Muscle of leg (tissue), 11 donors: ENCODE data around the gene ACBD6. TPM values are rescaled to one million over a fixed set of nuclear protein-coding genes. Genes with fewer than 3 reads are reported as not detected.

Experiments
- DNase-seq: peaks from one replicate; pipeline ENCODE4 v3.0.0; 2013
- H3K27ac ChIP-seq: one replicate; pipeline ENCODE4 v1.5.1; 2013; ENCODE audit warnings: mild to moderate bottlenecking, low read length, control low read depth
- H3K27me3 ChIP-seq: one replicate; pipeline ENCODE4 v1.6.1; 2013; ENCODE audit warnings: low read length; ENCODE audit not compliant: control insufficient read depth, insufficient read depth
- H3K36me3 ChIP-seq: one replicate; pipeline ENCODE4 v1.6.1; 2013; ENCODE audit warnings: low read length; ENCODE audit not compliant: control insufficient read depth, insufficient read depth
- H3K4me1 ChIP-seq: one replicate; pipeline ENCODE4 v1.6.1; 2013; ENCODE audit warnings: low read length; ENCODE audit not compliant: control insufficient read depth, insufficient read depth
- H3K4me3 ChIP-seq: one replicate; pipeline ENCODE4 v1.5.1; 2013; ENCODE audit warnings: low read length, control low read depth
- H3K9me3 ChIP-seq: replicated peaks from 2 replicates; pipeline ENCODE4 v1.6.1; 2013; ENCODE audit warnings: low read depth, low read length; ENCODE audit not compliant: control insufficient read depth
- WGBS: methylation state at CpG from one replicate; pipeline ENCODE4 v1.1.5; 2013; ENCODE audit warnings: missing lambda C conversion rate; ENCODE audit not compliant: insufficient coverage; 5-methylcytosine and 5-hydroxymethylcytosine counted together
- polyA plus RNA-seq, 8 donors: library from polyadenylated mRNA; unstranded; fragments of 120-200 nt; gene quantifications; one replicate each; pipeline versions ENCODE4 v1.2.1 to v1.2.3, GENCODE V29; 2013; ENCODE audit warnings: inconsistent platforms in 1 of 8, low replicate concordance in 1 of 8; ENCODE audit not compliant: insufficient read length in 8 of 8, insufficient read depth in 1 of 8
- total RNA-seq: library from RNA; stranded (reverse); fragments of 120-200 nt; gene quantifications from one replicate; pipeline ENCODE4 v1.2.4, GENCODE V29; 2013

ACBD6 gene
- total and polyA plus RNA-seq, 9 donors, result 43.8 to 53.6 (median 50.0) TPM

GRCh38 chr1:180247580-180247979, 254.8 kb downstream of the ACBD6 start:
- Histone ChIP-seq H3K36me3 (no peaks in the 10 kb centered on the region), H3K4me1 (peaks cover 6% of the 10 kb centered on the region), H3K4me3 (no peak overlapping the region), H3K27me3 (peaks cover 35% of the 10 kb centered on the region), H3K27ac (no peak overlapping the region), H3K9me3 (no peaks in the 10 kb centered on the region)
- no peak for DNase-seq
- 55% methylated on average over 3 of the region's 4 CpGs for WGBS

- Histone ChIP-seq H3K4me3 (no peak overlapping the region), H3K36me3 (no peaks in the 10 kb centered on the region), H3K9me3 (no peaks in the 10 kb centered on the region), H3K27me3 (peaks cover 38% of the 10 kb centered on the region), H3K27ac (no peak overlapping the region), H3K4me1 (peaks cover 6% of the 10 kb centered on the region)
- 60% methylated on average over 2 of the region's 3 CpGs for whole genome bisulfite sequencing
- DNase-seq, result no peak
Observed at GRCh38 chr1:180247061-180247460, 255.3 kb downstream of the ACBD6 start.

- Histone ChIP-seq H3K9me3 (no peaks in the 10 kb centered on the region), H3K4me3 (no peak overlapping the region), H3K27ac (no peak overlapping the region), H3K36me3 (no peaks in the 10 kb centered on the region), H3K4me1 (peaks cover 6% of the 10 kb centered on the region), H3K27me3 (peaks cover 40% of the 10 kb centered on the region)
- WGBS, result 81% methylated on average over 4 of the region's 5 CpGs
- DNase-seq, result no peak
Observed at GRCh38 chr1:180246579-180246978, 255.8 kb downstream of the ACBD6 start.

DNA sequence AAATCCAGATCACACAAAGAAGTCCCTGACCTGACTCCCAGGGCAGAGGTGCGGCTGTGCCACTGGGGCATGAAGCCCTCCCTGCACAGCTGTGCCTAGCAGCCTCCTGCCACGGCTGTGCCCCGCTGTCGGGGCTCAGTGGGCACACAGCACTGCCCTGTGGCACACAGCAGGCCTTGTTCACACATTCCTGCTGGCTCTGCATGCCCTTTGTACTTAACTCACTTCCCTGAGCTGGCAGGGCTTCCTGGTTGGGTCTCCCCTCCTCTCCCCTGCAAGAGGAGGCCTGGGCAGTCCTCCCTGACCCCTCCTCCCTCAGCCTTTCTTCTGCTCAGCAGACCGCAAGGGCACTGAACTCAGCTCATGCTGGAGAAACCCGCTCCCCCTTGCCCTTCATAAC, 257.5 kb downstream of the ACBD6 start:
- H3K27ac ChIP-seq, result no peak overlapping the region
- H3K4me1 ChIP-seq, result peaks cover 3% of the 10 kb centered on the region
- WGBS, result 72% methylated on average over 6 of the region's 6 CpGs
- no peak for DNase-seq
- H3K27me3 ChIP-seq, result peaks cover 52% of the 10 kb centered on the region
- no peak overlapping the region for H3K4me3 ChIP-seq
- no peaks in the 10 kb centered on the region for H3K36me3 ChIP-seq
- no peaks in the 10 kb centered on the region for H3K9me3 ChIP-seq

GRCh38 chr1:180243517-180244221, 258.7 kb downstream of the ACBD6 start:
- no peaks in the 10 kb centered on the region for H3K4me1 ChIP-seq
- H3K4me3 ChIP-seq, result no peak overlapping the region
- H3K36me3 ChIP-seq, result no peaks in the 10 kb centered on the region
- no peak overlapping the region for H3K27ac ChIP-seq
- H3K9me3 ChIP-seq, result no peaks in the 10 kb centered on the region
- H3K27me3 ChIP-seq, result peaks cover 60% of the 10 kb centered on the region
- 88% methylated on average over 5 of the region's 11 CpGs for WGBS
- no peak for DNase-seq

GRCh38 chr1:180241716-180242544, 260.4 kb downstream of the ACBD6 start:
- no peaks in the 10 kb centered on the region for H3K9me3 ChIP-seq
- no peak overlapping the region for H3K27ac ChIP-seq
- no peak for DNase-seq
- H3K4me3 ChIP-seq, result no peak overlapping the region
- 75% methylated on average over 7 of the region's 8 CpGs for WGBS
- peaks cover 63% of the 10 kb centered on the region for H3K27me3 ChIP-seq
- no peaks in the 10 kb centered on the region for H3K4me1 ChIP-seq
- no peaks in the 10 kb centered on the region for H3K36me3 ChIP-seq

DNA sequence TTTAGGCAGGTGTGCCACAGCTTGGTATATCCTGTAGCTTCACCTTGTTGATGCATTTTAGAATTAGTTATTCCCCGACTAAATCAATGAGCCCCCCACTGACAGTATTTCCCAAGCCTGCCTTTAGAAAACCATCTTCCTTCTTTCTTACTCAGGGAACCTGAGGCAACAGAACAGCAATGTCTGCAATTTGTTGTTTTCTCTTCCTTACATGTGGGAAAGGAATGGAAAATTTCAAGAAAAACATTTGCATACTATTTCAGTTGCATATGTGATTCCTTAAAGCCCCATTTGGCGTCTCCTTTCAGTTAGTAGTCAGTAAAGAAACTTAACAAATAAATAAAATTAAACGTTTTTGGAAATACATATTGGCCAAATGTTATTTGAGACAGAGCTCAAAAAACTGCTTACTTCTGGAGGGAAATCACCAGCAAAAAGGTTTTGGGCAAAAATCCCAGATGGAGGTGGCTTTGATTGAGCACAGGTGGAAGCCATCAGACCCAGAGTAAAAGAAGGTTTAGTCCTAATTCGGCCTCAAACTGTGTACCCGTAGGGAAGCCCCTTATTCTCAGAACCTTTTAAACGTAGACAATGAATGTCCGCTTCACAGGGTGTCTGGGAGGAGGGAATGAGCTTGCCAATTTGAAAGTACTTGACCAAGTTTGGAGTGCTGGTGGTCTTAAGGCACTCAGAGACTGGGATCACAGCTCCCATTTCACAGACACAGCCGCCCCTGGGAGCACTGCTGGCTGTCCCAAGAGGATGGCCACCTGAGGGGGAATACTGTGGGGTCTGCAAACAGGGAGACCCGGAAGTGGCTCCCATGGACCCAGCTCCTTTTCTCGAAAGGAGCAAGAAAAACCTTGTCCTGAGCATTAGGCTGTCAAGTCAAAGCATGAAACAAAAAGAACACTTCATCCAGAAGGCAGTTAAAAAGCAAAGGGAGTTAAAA, 263.0 kb downstream of the ACBD6 start:
- no peaks in the 10 kb centered on the region for H3K9me3 ChIP-seq
- H3K27ac ChIP-seq, result no peak overlapping the region
- H3K4me1 ChIP-seq, result peaks cover 17% of the 10 kb centered on the region
- H3K36me3 ChIP-seq, result no peaks in the 10 kb centered on the region
- H3K4me3 ChIP-seq, result no peak overlapping the region
- peaks cover 81% of the 10 kb centered on the region for H3K27me3 ChIP-seq
- WGBS, result 0% methylated on average over 2 of the region's 10 CpGs
- DNase-seq, result no peak

DNA sequence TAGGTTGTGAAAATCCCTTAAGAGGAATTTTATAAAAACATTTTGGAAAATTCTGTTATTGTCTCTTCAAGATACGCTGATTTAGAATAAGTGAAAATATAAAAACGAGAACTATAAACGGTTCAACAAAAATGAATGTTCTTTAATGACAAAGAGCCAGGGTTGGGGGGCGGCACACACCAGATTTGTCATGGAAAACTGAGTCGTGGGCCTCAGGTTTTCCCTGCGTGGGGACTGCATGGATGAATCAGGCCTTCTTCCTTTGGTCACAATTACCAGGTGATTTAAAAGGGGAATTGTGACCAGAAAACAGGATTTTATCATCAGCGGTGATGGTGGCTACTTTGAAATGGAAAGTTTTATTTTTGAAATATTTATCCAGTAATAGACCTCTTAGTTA, 263.7 kb downstream of the ACBD6 start:
- no peak overlapping the region for H3K27ac ChIP-seq
- H3K4me3 ChIP-seq, result no peak overlapping the region
- H3K9me3 ChIP-seq, result no peaks in the 10 kb centered on the region
- peaks cover 86% of the 10 kb centered on the region for H3K27me3 ChIP-seq
- no peak for DNase-seq
- peaks cover 20% of the 10 kb centered on the region for H3K4me1 ChIP-seq
- no peaks in the 10 kb centered on the region for H3K36me3 ChIP-seq
- 0% methylated on average over 5 of the region's 7 CpGs for WGBS
